HG03521 (cell line): Measurements from ENCODE around the gene WDR55.
"Not testable (repeated sequence)": the region's sequence is repeated elsewhere in the genome, so short reads cannot be mapped to it uniquely, and the experiment has no call there.

ENCODE experiments used
- ATAC-seq: cut with Tn5 transposase; IDR thresholded peaks from one replicate; pipeline ENCODE4 v1.9.1; 2021; ENCODE audit warnings: mild to moderate bottlenecking, moderate library complexity; ENCODE audit not compliant: unreplicated experiment

WDR55 gene

GRCh38 chr5:140707812-140708211, 43.1 kb downstream of the WDR55 start:
- no peak for ATAC-seq

GRCh38 chr5:140708787-140709186, 44.1 kb downstream of the WDR55 start:
- ATAC-seq, result not testable (repeated sequence)

- peak; percentile 88 for ATAC-seq
Observed at GRCh38 chr5:140710899-140711552, 46.3 kb downstream of the WDR55 start.

GRCh38 chr5:140711794-140712193, 47.1 kb downstream of the WDR55 start:
- ATAC-seq, result no peak

GRCh38 chr5:140713562-140714094, 48.9 kb downstream of the WDR55 start:
- ATAC-seq, result no peak

GRCh38 chr5:140716238-140716637, 51.5 kb downstream of the WDR55 start:
- ATAC-seq, result not testable (repeated sequence)

- no peak for ATAC-seq
Observed at GRCh38 chr5:140718266-140718592, 53.5 kb downstream of the WDR55 start.

GRCh38 chr5:140720738-140721137, 56.0 kb downstream of the WDR55 start:
- ATAC-seq, result not testable (repeated sequence)

GRCh38 chr5:140721395-140721794, 56.7 kb downstream of the WDR55 start:
- ATAC-seq, result not testable (repeated sequence)
